CD1c-positive myeloid dendritic cell (primary cell): ENCODE measurements around the gene PRDM15.

Experiments used
- DNase-seq: peaks from one replicate; pipeline ENCODE4 v3.0.0-alpha.2; 2016; ENCODE audit errors: extremely low spot score

PRDM15 gene

GRCh38 chr21:41779659-41780058, 99.5 kb downstream of the PRDM15 start:
- no peak for DNase-seq

DNA sequence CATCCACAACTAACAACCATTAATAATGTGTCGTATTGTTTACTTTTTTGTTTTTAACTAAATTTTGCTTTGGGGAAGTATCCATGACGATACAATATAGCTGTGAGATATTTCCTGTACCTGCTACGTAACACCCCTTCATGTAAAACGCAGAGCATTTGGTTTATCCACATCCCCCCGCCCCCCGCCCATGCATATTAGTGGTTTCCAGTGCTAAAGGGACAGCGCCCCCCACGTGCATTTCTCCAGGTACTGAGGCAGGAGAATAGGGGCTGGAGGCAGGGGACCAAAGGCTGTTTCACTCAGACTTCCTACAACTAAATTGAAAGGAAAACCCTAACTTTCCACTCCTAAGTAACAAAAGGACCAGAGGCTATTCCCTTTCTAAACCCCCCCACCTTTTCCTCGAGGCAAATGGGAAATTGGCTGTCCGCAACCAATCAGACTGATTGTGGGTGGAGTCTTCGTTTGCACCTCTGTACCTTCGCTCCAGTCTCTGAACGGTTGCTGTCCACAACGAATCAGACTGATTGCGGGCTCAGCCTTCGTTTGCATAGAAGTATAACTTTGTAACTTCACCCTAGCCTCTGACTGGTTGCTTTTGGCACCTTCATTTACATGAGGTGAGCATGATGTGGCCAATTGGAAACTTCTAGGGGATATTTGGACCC, 100.1 kb downstream of the PRDM15 start:
- DNase-seq = no peak

GRCh38 chr21:41777951-41778815, 101.0 kb downstream of the PRDM15 start:
- DNase-seq = peak; percentile 64

DNA sequence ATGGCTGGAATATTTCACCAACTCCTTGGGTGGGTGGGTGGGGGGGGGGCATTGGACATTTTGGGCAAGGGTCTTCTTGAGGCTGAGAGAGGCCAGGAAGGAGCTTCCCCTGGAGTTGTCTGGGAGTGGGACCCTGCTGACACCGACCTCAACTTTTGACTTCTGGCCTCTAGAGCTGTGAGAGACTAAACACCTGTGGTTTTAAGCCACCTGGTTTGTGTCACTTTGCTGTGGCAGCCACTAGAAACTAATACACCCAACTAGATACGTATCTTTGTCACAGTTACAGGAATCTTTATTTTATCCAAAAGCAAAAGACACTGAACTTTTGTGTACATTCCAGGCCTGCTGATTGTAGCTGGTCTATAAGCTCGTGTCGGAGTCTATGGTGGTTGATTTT, 102.4 kb downstream of the PRDM15 start:
- DNase-seq = no peak

- no peak for DNase-seq
Measured at GRCh38 chr21:41775149-41775472, 104.0 kb downstream of the PRDM15 start.

GRCh38 chr21:41774467-41775148, 104.5 kb downstream of the PRDM15 start:
- DNase-seq = no peak

DNA sequence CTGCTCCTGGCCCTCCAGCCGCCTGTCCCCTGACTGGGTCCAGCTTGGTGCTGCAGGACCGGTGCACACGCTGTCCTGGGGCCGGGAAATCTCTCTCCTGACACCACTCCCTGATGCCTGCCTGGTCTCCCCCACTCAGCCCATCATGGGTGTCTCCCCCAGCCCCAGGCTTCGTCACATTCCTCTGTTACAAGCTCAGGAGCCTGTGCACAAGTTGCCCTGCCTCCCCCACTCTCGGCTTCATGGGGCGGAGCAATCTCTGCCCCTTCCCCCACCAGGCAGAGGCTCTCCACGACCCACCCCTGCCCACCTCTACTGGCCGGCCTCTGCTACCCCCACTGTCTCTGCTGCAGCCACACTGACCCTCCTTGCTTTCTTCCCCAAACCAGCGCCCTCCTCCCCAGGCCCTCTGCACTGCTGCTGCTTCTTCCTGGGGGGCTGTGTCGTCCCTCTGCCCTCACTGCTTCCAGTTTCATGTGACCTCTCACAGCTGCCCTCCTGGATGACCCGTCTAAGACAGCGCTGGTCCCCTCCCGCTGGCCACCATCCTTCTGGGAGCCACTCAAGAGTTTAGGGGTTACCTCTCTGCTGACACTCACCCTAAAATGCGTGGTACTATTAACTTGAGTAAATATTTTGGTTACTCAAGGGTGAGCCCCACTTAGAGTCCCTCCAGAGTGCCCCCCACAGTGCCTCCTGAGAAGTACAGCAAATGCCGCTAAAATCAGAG, 106.6 kb downstream of the PRDM15 start:
- DNase-seq = no peak

DNA sequence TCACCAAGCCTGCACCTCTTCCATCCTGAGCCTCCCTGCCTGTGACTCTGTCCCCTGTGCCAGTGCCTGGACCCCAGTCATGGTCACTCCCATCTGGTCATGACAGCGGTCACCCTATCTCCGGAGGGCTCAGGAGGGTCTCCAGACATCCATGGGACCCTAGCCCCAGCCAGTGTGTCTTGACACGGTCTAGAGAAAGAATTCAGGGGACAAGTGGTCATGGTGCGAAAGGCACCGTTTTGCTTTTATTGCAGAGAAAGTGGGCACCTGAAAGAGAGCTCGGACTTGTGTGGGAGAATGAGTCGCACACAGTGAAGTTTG, 107.6 kb downstream of the PRDM15 start:
- DNase-seq = no peak

GRCh38 chr21:41770901-41771624, 108.1 kb downstream of the PRDM15 start:
- no peak for DNase-seq

GRCh38 chr21:41769933-41770332, 109.2 kb downstream of the PRDM15 start:
- DNase-seq = no peak

- no peak for DNase-seq
Measured at GRCh38 chr21:41769521-41769920, 109.6 kb downstream of the PRDM15 start.

DNA sequence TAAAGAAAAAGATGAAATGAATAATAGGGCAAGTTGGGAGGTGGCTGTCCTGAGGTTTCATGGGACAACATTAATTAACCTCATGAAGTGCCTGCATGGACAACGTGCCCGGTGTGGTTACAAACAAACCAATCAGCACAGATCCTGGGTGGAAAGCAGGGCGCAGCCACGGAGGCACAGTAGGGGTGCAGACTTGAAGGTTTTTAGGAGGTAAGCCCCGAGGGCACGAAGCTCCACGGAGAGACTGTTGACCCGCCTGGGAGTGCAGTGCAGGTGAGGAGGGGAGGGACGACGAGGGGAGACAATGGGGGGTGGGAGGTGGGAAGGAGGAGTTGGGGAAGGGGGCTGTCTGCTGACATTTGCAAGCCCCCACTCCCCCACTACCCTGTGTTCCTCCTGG, 110.0 kb downstream of the PRDM15 start:
- no peak for DNase-seq

- peak; percentile 20 for DNase-seq
Measured at GRCh38 chr21:41768437-41769042, 110.6 kb downstream of the PRDM15 start.

GRCh38 chr21:41767606-41768436, 111.3 kb downstream of the PRDM15 start:
- no peak for DNase-seq

DNA sequence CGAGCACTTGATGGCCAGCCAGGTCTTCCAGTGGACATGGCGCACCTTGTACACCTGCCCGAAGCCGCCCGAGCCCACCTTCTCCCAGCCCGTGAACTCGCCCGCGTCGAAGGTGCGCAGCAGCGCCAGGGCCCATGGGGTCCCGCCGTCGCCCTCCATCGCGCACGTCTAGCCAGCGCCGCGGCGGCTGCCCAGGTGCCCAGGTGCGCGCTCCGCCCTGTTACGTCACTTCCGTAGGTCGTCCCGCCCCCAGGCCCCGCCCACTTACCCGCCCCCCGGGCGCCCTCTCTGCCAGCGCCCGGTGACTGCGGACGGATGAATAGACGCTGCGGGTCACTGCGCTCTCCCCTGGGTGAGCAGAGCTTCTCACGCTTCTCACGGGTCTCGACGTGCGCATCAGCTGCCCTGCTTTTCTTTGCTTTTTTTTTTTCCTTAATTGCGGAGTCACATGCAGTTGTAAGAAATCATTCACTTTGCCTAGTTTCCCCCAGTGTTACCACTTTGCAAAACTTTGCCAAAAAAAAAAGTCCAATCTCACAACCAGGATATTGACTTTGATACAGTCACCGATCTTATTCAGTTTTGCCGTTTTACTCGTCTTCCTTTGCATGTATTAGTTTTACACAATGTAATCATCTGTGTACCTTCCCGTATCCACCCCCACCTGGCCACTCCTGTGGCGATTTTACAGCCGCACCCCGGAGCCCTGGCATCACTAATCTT, 112.1 kb downstream of the PRDM15 start, which contains the start of gene RIPK4:
Gene RIPK4 (minus strand): TSS at position 170 of the 723 bp plus-strand sequence. CDS start 11 bp downstream, at position 159.
- DNase-seq = no peak

DNA sequence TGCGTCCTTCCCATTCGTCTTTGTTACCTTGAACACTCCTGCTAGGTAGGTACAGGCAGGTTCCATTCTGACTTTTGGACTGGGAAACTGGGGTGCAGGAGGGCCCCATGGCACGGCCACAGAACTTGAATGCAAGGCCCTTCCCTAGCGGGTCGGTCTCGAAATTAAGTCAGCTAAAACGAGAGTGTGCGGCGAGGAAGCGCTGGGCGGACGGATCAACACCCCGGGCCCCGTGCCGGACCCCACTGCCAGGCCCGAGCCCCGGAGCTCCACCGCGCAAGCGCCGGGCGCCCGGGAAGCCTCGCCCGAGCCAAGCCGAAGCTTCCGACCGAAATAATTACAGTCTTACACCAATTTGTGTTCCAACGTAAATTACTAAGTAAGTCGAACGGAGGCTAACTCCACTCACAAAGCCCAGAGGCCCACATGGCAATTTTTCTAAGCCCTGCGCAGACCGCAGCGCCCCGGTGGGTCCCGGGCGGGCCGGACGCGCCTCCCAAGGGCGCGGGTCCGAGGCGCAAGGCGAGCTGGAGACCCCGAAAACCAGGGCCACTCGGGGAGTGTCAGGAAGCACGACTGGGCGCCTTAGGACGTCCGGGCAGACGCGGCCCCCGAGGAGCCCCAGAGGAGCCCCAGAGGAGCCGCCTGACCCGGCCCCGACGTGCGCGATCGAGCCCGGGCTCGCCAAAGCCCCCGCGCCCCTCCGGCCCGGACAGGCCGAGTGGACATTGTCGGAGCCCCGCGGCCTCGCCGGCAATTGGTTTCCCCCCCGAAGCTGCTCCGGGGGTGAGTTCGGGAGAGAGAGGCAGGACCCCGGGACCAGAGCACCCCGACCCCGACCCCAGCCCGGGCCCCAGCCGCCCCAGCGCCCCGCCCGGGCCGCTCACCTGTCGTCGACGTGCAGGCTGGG, 112.9 kb downstream of the PRDM15 start:
- DNase-seq = no peak

GRCh38 chr21:41765420-41765821, 113.7 kb downstream of the PRDM15 start:
- DNase-seq = no peak
